ENCODE data around the gene RRP9.

- TF ChIP-seq POLR2AphosphoS5 (IDR thresholded peaks at IDR 0.05; ENCODE audit: low read depth, low read length) (no peak), CTCF (IDR thresholded peaks at IDR 0.05 in 2 of 3, conservative IDR thresholded peaks at IDR 0.05 in 1 of 3; ENCODE audit: borderline replicate concordance in 1 of 3, insufficient read depth in 1 of 3, low read depth in 2 of 3, low read length in 2 of 3) (no peak), YY1 (IDR thresholded peaks at IDR 0.05; ENCODE audit: extremely low read depth, insufficient replicate concordance, low read depth, low read length) (no peak), ZBTB33 (IDR thresholded peaks at IDR 0.05; ENCODE audit: extremely low read depth, insufficient replicate concordance, low read length) (no peak), POLR2A (IDR thresholded peaks at IDR 0.05; ENCODE audit: borderline replicate concordance, extremely low read depth, insufficient read depth, insufficient read length) (no peak), SIN3A (IDR thresholded peaks at IDR 0.05; ENCODE audit: low read depth) (no peak), SRF (IDR thresholded peaks at IDR 0.05; ENCODE audit: low read depth) (no peak)
Observed at GRCh38 chr3:51958603-51959521, 17.2 kb upstream of the RRP9 start.
